Neural crest cell (in vitro differentiated cells): ENCODE results near the gene CYP2F1. TPM values are rescaled to one million over a fixed set of nuclear protein-coding genes. Genes with fewer than 3 reads are reported as not detected.
"Not testable (repeated sequence)": the region's sequence is repeated elsewhere in the genome, so short reads cannot be mapped to it uniquely, and the experiment has no call there.

Experiments used
- DNase-seq: peaks from one replicate; pipeline ENCODE4 v3.0.0; 2021; ENCODE audit warnings: low read depth, mixed read lengths, low spot score
- H3K27ac Mint-ChIP-seq: one replicate; pipeline ENCODE4 v1.8.0; 2021; ENCODE audit warnings: mild to moderate bottlenecking, mixed read lengths; ENCODE audit not compliant: unreplicated experiment
- H3K27me3 Mint-ChIP-seq: 2 replicates; pipeline ENCODE4 v1.8.0; 2021; ENCODE audit warnings: low read depth, mild to moderate bottlenecking, mixed read lengths
- H3K36me3 Mint-ChIP-seq: 2 replicates; pipeline ENCODE4 v1.8.0; 2021; ENCODE audit warnings: low read depth, mild to moderate bottlenecking, mixed read lengths
- H3K4me1 Mint-ChIP-seq: 2 replicates; pipeline ENCODE4 v1.8.0; 2021; ENCODE audit warnings: mixed read lengths
- H3K4me3 Mint-ChIP-seq: one replicate; pipeline ENCODE4 v1.8.0; 2021; ENCODE audit warnings: mild to moderate bottlenecking, mixed read lengths
- H3K9me3 Mint-ChIP-seq: 2 replicates; pipeline ENCODE4 v1.8.0; 2021; ENCODE audit warnings: mixed read lengths
- CTCF ChIP-seq: fragments of 200-600 bp; sonication (generic); conservative IDR thresholded peaks from 2 replicates; pipeline ENCODE4 v1.5.0; 2021; ENCODE audit warnings: antibody characterized with exemption, mild to moderate bottlenecking
- total RNA-seq: library from RNA; stranded (reverse); gene quantifications from 2 replicates; pipeline ENCODE4 v1.2.1, GENCODE V29; 2021

CYP2F1 gene
- total RNA-seq, 1 donor from 2014 or later: not detected

- no peaks in the 10 kb centered on the region for H3K36me3 Mint-ChIP-seq
- no peak for DNase-seq
- H3K4me1 Mint-ChIP-seq: no peaks in the 10 kb centered on the region
- H3K9me3 Mint-ChIP-seq: no peaks in the 10 kb centered on the region
- H3K4me3 Mint-ChIP-seq: no peak overlapping the region
- no peak overlapping the region for H3K27ac Mint-ChIP-seq
- H3K27me3 Mint-ChIP-seq: peaks cover 9% of the 10 kb centered on the region
- TF ChIP-seq CTCF: no peak
Measured at GRCh38 chr19:41149831-41150230, 35.6 kb downstream of the CYP2F1 start.

GRCh38 chr19:41150986-41151385 is 36.8 kb downstream of the CYP2F1 start:
- DNase-seq, H3K27ac Mint-ChIP-seq, H3K27me3 Mint-ChIP-seq, H3K4me3 Mint-ChIP-seq, H3K36me3 Mint-ChIP-seq, H3K9me3 Mint-ChIP-seq, H3K4me1 Mint-ChIP-seq: not testable (repeated sequence)

- no peak for DNase-seq
- Mint-ChIP-seq H3K4me3 (no peak overlapping the region), H3K4me1 (no peaks in the 10 kb centered on the region), H3K36me3 (no peaks in the 10 kb centered on the region), H3K9me3 (peaks cover 7% of the 10 kb centered on the region), H3K27me3 (no peaks in the 10 kb centered on the region), H3K27ac (no peak overlapping the region)
- TF ChIP-seq CTCF: no peak
Measured at GRCh38 chr19:41154060-41154459, 39.8 kb downstream of the CYP2F1 start.

- Mint-ChIP-seq H3K36me3 (no peaks in the 10 kb centered on the region), H3K4me1 (no peaks in the 10 kb centered on the region), H3K4me3 (no peak overlapping the region), H3K9me3 (peaks cover 10% of the 10 kb centered on the region), H3K27me3 (no peaks in the 10 kb centered on the region), H3K27ac (no peak overlapping the region)
- DNase-seq: no peak
- TF ChIP-seq CTCF: peak; percentile 35
Measured at GRCh38 chr19:41156207-41156606, 42.0 kb downstream of the CYP2F1 start.

GRCh38 chr19:41159881-41160280 is 45.6 kb downstream of the CYP2F1 start:
- DNase-seq: no peak
- Mint-ChIP-seq H3K9me3 (peaks cover 10% of the 10 kb centered on the region), H3K27me3 (no peaks in the 10 kb centered on the region), H3K36me3 (no peaks in the 10 kb centered on the region), H3K27ac (no peak overlapping the region), H3K4me1 (no peaks in the 10 kb centered on the region), H3K4me3 (no peak overlapping the region)
- TF ChIP-seq CTCF: no peak

GRCh38 chr19:41161903-41162302 is 47.7 kb downstream of the CYP2F1 start:
- Mint-ChIP-seq H3K36me3 (no peaks in the 10 kb centered on the region), H3K4me3 (no peak overlapping the region), H3K9me3 (peaks cover 7% of the 10 kb centered on the region), H3K27me3 (no peaks in the 10 kb centered on the region), H3K27ac (no peak overlapping the region), H3K4me1 (no peaks in the 10 kb centered on the region)
- DNase-seq: no peak
- TF ChIP-seq CTCF: no peak
